Epithelial cell of proximal tubule (primary cell): ENCODE data around the gene RHOBTB3. TPM values are rescaled to one million over a fixed set of nuclear protein-coding genes. Genes with fewer than 3 reads are reported as not detected.

Source experiments
- DNase-seq: peaks from one replicate; pipeline ENCODE4 v3.0.0-alpha.2; 2011; ENCODE audit warnings: low read depth
- H3K4me3 ChIP-seq: 2 replicates; pipeline ENCODE4 v1.5.1; 2011; ENCODE audit warnings: low read depth, mild to moderate bottlenecking, low read length
- total RNA-seq: library from RNA; depleted of rRNA; stranded (reverse); fragments of >200 nt; gene quantifications from 2 replicates; pipeline ENCODE4 v1.2.3, GENCODE V29; 2015
- TF ChIP-seq, protein P1 (sequence below): conservative IDR thresholded peaks from 2 replicates; pipeline ENCODE4 v1.5.1; 2012; ENCODE audit warnings: low read depth, mild to moderate bottlenecking, low read length

RHOBTB3 gene
- total RNA-seq, 1 donor from 2014 or later, result 39.9 TPM

DNA sequence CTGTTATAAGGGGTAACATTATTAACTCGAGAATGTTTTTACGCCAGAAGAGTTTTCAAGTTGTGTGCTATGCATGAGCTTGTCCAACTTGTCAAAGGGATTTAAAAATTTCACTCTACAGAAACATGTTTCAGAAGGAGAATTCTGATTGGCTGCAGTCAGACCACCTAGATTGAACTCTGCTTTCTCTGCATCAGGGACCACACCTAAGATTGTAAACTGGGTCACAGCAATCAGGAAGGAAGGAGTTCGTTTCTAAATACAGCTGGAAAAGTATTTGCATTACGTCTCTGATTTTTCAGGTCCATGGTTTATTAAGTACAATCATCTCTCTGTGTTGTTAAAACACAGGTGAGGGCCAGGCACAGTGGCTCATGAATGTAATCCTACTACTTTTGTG is 85.6 kb downstream of the RHOBTB3 start:
- TF ChIP-seq, protein P1, sequence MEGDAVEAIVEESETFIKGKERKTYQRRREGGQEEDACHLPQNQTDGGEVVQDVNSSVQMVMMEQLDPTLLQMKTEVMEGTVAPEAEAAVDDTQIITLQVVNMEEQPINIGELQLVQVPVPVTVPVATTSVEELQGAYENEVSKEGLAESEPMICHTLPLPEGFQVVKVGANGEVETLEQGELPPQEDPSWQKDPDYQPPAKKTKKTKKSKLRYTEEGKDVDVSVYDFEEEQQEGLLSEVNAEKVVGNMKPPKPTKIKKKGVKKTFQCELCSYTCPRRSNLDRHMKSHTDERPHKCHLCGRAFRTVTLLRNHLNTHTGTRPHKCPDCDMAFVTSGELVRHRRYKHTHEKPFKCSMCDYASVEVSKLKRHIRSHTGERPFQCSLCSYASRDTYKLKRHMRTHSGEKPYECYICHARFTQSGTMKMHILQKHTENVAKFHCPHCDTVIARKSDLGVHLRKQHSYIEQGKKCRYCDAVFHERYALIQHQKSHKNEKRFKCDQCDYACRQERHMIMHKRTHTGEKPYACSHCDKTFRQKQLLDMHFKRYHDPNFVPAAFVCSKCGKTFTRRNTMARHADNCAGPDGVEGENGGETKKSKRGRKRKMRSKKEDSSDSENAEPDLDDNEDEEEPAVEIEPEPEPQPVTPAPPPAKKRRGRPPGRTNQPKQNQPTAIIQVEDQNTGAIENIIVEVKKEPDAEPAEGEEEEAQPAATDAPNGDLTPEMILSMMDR, result no peak
- H3K4me3 ChIP-seq, result no peak overlapping the region
- DNase-seq, result no peak

DNA sequence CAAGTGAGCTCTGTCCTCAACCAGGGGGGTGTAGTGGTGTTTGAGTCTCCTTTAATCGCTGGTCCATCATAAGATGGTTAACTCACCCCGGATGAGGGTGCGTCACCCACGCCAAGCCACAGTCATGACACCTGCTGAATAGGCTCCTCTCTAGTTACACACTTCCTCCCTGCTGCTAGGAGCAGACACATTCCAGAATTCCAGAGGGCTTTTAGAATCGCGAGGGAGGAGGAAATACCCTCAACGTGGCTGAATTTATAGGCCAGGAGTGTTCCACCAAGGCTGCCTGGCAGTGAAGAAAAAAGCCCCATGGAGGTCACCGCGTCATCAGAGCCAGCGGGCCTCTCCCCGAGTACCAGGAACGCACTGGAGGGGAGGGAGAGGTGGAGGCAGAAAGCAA is 86.3 kb downstream of the RHOBTB3 start:
- TF ChIP-seq, protein P1, result no peak
- peak overlapping the region; percentile 100 for H3K4me3 ChIP-seq
- DNase-seq, result peak; percentile 85

DNA sequence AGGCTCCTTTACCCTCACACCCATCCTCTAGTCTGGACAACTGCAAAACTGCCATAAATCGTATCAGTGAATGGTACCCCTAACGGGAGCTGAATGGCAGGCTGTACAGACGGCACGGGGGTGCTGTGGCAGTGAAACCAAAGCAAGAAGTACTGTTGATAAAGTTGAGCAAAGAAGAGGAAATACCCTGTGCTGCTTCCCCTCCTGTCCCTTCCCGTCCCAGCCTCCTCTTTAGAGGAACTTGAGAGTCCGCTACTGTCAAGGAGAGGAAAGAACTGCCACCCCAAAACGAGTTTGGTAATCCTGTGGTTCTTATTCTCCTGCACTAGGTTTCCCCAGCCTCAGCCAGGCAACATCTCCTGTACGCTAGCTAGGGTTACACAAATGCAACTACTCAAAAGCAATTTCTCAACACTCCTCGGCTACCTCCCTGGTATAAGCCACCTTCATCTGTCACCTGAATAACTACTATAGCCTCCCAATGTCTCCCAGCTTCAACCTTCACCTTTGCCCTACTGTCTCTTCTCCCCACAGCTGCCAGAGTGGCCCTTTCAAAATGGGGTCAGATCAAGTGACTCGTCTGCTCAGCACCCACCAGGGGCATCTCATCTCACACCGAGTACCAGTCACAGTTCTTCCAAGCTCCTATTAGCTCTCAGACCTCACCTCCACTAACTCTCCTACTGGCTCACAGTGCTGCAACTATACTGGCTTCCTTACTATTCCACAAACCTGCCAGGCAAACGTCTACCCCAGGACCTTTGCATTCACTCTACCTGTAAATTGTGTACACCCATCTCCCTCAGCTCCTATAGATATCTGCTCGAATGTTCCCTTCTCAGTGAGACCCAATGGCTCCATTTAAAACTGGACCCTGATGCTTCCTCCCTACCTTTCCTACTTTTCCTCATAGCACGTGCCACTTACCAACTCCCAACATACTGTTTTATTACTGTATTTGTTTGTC is 87.3 kb downstream of the RHOBTB3 start:
- DNase-seq, result no peak
- TF ChIP-seq, protein P1, result peak; percentile 17
- peak overlapping the region; percentile 100 for H3K4me3 ChIP-seq

DNA sequence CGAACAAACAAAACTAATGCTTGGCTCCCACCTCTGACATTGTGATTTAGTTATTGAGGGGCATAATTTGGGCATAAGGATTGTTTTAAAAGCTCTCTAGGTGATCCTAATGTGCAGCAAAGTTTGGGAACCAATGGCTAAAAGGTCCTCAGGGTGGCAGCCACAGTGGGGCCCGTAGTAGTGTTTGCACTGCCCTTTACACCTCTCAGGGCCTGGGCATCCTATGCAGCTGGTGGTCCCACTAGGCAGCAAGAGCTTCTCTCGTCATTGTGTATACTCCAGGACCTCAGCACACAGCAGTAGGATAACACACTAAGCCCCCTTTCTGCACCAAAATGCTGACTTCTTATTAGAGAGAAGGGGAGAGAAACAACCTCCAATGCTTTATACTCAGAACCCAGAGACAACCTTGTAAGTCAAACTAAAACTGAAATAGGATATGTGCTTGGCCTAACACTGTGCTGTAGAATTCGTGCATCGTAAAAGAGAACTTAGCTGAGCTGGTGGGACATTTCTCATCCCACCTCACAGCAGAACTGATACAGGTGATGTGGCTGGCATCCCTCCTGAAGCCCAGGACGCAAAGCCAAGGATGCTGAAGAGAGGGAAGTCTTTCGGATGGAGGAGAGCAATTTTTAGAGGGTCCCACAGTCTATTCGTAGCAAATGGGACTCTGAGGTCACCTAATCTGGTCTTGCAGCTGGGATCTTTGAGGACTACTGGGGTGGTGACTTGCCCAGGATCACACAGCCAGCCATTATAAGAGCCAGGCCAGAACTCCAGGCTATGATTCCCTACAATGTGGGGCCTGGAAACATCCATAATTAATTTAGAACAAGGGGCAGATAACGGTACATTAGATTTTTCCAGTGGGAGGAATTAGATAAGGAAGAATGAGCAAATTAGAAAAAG is 90.2 kb downstream of the RHOBTB3 start:
- DNase-seq, result no peak

DNA sequence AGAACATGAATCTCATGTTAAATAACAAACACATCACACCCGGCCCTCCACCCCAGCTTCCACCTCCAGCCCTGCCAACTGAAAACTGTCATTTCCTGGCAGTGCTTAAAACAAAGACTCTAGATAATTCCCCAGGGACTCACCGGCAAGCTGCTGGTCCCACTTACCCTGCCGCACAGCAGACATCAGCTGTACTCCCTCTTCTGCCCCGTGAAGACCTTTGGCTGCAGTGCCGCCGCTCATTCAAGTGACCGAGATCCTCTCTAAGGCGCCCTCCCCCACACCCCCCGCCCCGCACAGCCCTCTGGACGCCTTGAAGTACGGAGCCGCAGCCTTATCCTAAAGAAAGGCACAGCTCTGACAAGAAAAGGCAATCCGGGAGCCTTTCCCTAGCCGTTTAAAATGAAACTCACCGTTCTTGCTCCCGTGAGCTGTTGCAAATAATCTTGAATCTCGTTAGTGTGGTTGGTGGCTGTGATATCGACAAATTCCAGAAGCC is 91.0 kb downstream of the RHOBTB3 start:
- DNase-seq, result no peak
- TF ChIP-seq, protein P1, result no peak

More for the DNA sequence above, 90.2 kb downstream of the RHOBTB3 start:
- TF ChIP-seq, protein P1, result no peak
- peak overlapping the region; percentile 100 for H3K4me3 ChIP-seq

DNA sequence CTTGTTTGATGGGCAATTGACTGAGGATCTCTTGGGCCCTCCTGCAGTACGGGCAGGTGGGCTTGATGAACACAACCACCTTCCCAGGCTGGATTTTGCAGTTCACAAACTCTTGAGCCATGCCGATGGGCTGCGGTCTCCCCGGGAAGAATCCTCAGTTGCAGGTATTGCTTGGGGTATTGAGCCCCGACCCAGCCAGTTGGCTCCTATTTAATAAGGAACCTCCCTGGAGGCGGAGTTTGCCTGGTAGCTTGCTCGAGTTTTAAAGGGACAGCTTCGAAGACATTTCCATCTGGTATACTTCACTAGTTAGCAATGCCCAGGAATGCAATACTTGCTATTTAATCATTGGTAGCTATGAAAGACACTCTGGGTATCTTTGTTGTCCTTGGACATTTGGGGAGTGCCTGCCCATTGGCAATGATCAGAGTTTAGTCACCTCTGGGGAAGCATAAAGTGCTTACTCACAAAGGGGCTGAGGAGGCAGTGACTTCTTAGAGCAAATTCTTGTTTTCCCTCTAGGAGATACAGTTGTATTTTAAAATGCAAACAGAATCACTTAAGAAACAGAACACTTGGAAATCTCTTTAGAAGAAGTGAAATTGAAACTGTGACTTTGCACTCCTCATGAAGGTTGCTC is 91.5 kb downstream of the RHOBTB3 start, which contains the start of gene GLRX:
Gene GLRX (minus strand): TSS at position 185 of the 640 bp plus-strand sequence. CDS start 64 bp downstream, at position 121.
- peak; percentile 92 for DNase-seq
- TF ChIP-seq, protein P1, result no peak
- H3K4me3 ChIP-seq, result peak within 1 kb of the TSS; percentile 100

More for the DNA sequence above, 91.0 kb downstream of the RHOBTB3 start:
- peak overlapping the region; percentile 100 for H3K4me3 ChIP-seq
